ENCODE measurements around the gene ATP10B. TPM values are rescaled to one million over a fixed set of nuclear protein-coding genes. Genes with fewer than 3 reads are reported as not detected.

ATP10B gene
- total RNA-seq, 1 donor, result under 0.01 TPM

DNA sequence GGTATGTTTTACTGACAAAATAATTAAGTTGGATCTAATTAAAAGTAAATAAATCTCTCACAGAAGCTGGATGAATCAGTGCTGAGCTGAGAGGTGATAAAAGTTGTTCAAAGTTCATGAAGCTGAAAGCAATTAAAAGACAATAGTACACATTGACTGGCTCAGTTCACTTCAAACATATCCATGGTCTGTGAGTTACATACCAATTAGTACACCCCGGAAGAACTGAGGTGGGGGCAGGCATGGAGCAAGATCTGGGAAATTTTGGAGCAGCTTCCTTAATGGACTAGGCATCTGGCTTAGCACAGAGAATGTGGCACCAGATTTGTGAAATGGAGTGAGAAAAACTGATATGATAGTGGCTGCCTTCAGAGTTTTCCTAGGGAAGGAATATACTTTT lies 152.7 kb downstream of the ATP10B start:
- Histone ChIP-seq H3K4me1 (ENCODE audit: insufficient read depth, low read length) (peaks cover 37% of the 10 kb centered on the region), H3K9me3 (ENCODE audit: low read depth, low read length) (no peaks in the 10 kb centered on the region), H3K27me3 (ENCODE audit: insufficient read depth, low read length) (no peaks in the 10 kb centered on the region), H3K4me3 (ENCODE audit: low read length) (no peak overlapping the region)

- Histone ChIP-seq H3K27me3 (ENCODE audit: insufficient read depth, low read length) (no peaks in the 10 kb centered on the region), H3K4me1 (ENCODE audit: insufficient read depth, low read length) (peaks cover 38% of the 10 kb centered on the region), H3K4me3 (ENCODE audit: low read length) (no peak overlapping the region), H3K9me3 (ENCODE audit: low read depth, low read length) (no peaks in the 10 kb centered on the region)
These were observed 154.7 kb downstream of the ATP10B start for GRCh38 chr5:160697281-160697680.

DNA sequence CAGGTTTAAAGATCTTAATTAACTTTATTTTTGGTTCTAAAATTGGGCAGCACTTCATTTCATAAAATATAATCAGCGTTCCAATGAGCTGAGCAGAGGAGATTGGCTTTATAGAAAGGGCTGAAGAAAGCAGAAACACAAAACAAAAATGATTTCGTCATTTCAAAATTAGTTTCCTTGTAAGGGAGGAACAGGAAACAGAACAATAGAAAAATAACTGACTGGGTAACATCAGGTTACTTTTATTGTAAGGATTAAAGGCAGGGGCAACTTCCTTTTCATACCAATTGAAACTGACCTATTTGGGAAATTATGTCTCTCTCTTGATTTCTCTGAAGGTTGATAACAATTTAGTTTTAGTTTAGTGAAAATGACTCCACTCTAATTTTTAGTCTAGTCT lies 157.1 kb downstream of the ATP10B start:
- Histone ChIP-seq H3K9me3 (ENCODE audit: low read depth, low read length) (no peaks in the 10 kb centered on the region), H3K4me1 (ENCODE audit: insufficient read depth, low read length) (peaks cover 30% of the 10 kb centered on the region), H3K27me3 (ENCODE audit: insufficient read depth, low read length) (no peaks in the 10 kb centered on the region), H3K4me3 (ENCODE audit: low read length) (no peak overlapping the region)

- peaks cover 30% of the 10 kb centered on the region for H3K4me1 ChIP-seq (ENCODE audit: insufficient read depth, low read length)
- no peaks in the 10 kb centered on the region for H3K27me3 ChIP-seq (ENCODE audit: insufficient read depth, low read length)
- H3K4me3 ChIP-seq (ENCODE audit: low read length), result no peak overlapping the region
- no peaks in the 10 kb centered on the region for H3K9me3 ChIP-seq (ENCODE audit: low read depth, low read length)
These were observed 158.1 kb downstream of the ATP10B start for GRCh38 chr5:160693831-160694465.

- H3K4me3 ChIP-seq (ENCODE audit: low read length), result no peak overlapping the region
- no peaks in the 10 kb centered on the region for H3K27me3 ChIP-seq (ENCODE audit: insufficient read depth, low read length)
- H3K9me3 ChIP-seq (ENCODE audit: low read depth, low read length), result no peaks in the 10 kb centered on the region
- H3K4me1 ChIP-seq (ENCODE audit: insufficient read depth, low read length), result peaks cover 30% of the 10 kb centered on the region
These were observed 159.7 kb downstream of the ATP10B start for GRCh38 chr5:160692271-160692670.

DNA sequence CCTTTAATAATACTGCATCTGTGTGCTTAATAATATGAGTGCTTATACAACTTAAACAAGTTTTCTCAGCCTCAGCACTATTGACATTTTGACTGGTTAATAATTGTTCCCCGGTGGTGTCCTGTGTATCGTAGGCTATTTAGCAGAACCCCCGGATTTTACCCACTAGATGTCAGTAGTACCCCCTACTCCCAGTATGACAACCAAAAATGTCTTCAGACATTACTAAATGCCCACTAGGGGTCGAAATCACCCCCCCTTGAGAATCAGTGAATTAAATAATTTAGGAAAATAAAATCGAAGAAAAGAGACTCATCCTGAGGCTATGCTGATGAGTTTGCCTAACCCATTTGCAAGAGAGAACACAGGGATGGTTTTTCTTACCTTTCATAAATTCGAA lies 166.3 kb downstream of the ATP10B start:
- Histone ChIP-seq H3K9me3 (ENCODE audit: low read depth, low read length) (no peaks in the 10 kb centered on the region), H3K4me3 (ENCODE audit: low read length) (no peak overlapping the region), H3K4me1 (ENCODE audit: insufficient read depth, low read length) (no peaks in the 10 kb centered on the region), H3K27me3 (ENCODE audit: insufficient read depth, low read length) (no peaks in the 10 kb centered on the region)

- Histone ChIP-seq H3K4me3 (ENCODE audit: low read length) (no peak overlapping the region), H3K4me1 (ENCODE audit: insufficient read depth, low read length) (no peaks in the 10 kb centered on the region), H3K9me3 (ENCODE audit: low read depth, low read length) (no peaks in the 10 kb centered on the region), H3K27me3 (ENCODE audit: insufficient read depth, low read length) (no peaks in the 10 kb centered on the region)
These were observed 166.8 kb downstream of the ATP10B start for GRCh38 chr5:160685219-160685618.

DNA sequence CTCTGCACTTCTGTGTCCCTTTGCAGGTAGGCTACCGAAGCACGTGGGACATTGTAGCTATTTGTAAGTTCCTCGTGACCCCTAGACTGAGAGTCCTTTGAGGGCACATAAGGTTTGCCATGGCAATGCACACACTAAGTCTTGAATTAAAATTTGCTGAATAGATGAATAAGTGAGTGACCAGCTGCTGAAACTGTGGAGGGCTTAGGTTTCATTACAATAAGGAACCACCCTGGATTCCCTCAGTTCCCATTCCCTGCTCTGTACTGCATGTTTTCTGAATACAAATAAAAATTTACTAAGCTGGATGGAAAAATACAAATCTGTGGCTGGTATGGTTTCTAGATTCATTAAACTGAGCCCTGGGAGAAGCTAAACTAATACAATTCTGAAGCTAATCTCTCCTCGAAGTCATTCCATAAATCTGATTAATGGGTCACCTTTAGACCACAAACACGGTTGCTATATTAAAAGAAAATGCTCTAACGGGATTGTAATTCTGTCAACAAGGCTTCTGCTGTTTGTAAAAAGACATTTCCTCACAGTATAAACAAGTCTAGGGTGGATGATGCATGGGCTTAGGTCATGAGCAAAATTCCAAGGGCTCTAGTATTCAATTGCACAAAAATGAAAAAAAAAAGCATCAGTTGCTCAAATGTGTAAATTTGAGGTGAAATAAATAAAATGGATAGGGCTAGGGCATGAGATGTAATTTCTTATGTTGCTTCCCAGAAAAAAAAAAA lies 172.3 kb downstream of the ATP10B start:
- no peak overlapping the region for H3K4me3 ChIP-seq (ENCODE audit: low read length)
- H3K4me1 ChIP-seq (ENCODE audit: insufficient read depth, low read length), result no peaks in the 10 kb centered on the region
- H3K9me3 ChIP-seq (ENCODE audit: low read depth, low read length), result no peaks in the 10 kb centered on the region
- no peaks in the 10 kb centered on the region for H3K27me3 ChIP-seq (ENCODE audit: insufficient read depth, low read length)

DNA sequence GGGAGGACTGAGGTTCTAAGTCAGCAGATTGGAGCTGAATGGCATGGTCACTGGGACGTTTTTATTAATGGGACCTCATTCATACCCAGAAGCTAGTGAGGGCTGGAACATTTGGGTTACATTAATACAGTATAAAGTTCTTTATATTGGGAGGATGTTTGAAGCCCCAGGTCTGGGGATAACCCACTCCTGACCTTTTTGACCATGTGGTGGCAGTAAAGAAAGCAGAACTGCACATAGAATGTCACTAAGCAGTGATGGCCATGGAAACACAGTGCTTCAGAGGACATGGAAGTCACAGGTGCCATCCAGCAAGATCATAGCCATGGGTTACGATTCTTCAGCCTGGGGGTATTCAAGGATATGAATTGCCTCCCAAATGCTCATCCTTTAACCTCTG lies 176.0 kb downstream of the ATP10B start:
- Histone ChIP-seq H3K9me3 (ENCODE audit: low read depth, low read length) (no peaks in the 10 kb centered on the region), H3K27me3 (ENCODE audit: insufficient read depth, low read length) (no peaks in the 10 kb centered on the region), H3K4me3 (ENCODE audit: low read length) (no peak overlapping the region)

DNA sequence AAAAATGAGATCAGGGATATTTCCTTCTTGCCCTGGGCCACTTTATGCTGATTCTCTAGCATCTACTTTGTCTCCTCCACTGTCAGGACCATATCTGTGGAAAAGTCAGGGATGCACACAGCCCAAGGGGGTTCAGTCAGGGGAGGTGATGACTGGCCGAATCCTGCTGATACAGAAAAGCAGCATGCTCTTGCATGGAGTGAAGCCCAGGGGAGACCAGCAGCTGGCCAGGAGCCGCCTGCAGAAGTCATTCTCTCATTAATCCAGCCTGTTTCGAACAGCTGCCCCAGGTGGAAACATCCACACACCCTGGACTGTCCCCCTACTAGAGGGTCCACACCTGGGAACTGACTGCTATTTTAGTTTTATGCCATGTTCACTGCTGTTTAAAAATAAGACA lies 177.1 kb downstream of the ATP10B start:
- H3K4me1 ChIP-seq (ENCODE audit: insufficient read depth, low read length), result no peaks in the 10 kb centered on the region
- no peak overlapping the region for H3K4me3 ChIP-seq (ENCODE audit: low read length)
- no peaks in the 10 kb centered on the region for H3K9me3 ChIP-seq (ENCODE audit: low read depth, low read length)
- H3K27me3 ChIP-seq (ENCODE audit: insufficient read depth, low read length), result no peaks in the 10 kb centered on the region

More for the DNA sequence above, 176.0 kb downstream of the ATP10B start:
- no peaks in the 10 kb centered on the region for H3K4me1 ChIP-seq (ENCODE audit: insufficient read depth, low read length)

DNA sequence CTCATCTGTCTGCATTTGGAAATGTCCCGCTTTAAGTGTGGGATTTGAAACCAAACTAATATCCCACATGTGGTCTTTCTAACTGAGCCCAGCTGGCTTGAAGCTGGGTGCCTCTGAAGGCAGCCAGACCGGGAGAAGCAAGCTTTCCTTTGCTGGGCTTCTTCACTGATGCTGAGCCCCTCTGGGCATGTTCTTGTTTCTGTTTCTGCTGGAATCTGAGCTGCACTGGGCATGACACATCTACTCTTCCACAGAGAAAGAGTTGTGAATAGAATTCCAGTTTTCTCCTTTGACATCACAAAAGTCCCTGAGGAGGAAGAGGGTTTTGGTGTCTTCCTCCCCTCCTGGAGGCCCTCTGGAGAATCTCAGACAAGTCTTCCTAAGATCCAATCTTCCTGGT lies 179.5 kb downstream of the ATP10B start:
- no peak overlapping the region for H3K4me3 ChIP-seq (ENCODE audit: low read length)
- H3K9me3 ChIP-seq (ENCODE audit: low read depth, low read length), result no peaks in the 10 kb centered on the region
- no peaks in the 10 kb centered on the region for H3K4me1 ChIP-seq (ENCODE audit: insufficient read depth, low read length)
- no peaks in the 10 kb centered on the region for H3K27me3 ChIP-seq (ENCODE audit: insufficient read depth, low read length)

GRCh38 chr5:160668356-160668755 lies 183.7 kb downstream of the ATP10B start:
- H3K27me3 ChIP-seq (ENCODE audit: insufficient read depth, low read length), result peaks cover 2% of the 10 kb centered on the region
- no peaks in the 10 kb centered on the region for H3K9me3 ChIP-seq (ENCODE audit: low read depth, low read length)
- no peaks in the 10 kb centered on the region for H3K4me1 ChIP-seq (ENCODE audit: insufficient read depth, low read length)
- no peak overlapping the region for H3K4me3 ChIP-seq (ENCODE audit: low read length)

- no peaks in the 10 kb centered on the region for H3K9me3 ChIP-seq (ENCODE audit: low read depth, low read length)
- no peaks in the 10 kb centered on the region for H3K4me1 ChIP-seq (ENCODE audit: insufficient read depth, low read length)
- peaks cover 2% of the 10 kb centered on the region for H3K27me3 ChIP-seq (ENCODE audit: insufficient read depth, low read length)
- no peak overlapping the region for H3K4me3 ChIP-seq (ENCODE audit: low read length)
These were observed 184.9 kb downstream of the ATP10B start for GRCh38 chr5:160667160-160667559.

DNA sequence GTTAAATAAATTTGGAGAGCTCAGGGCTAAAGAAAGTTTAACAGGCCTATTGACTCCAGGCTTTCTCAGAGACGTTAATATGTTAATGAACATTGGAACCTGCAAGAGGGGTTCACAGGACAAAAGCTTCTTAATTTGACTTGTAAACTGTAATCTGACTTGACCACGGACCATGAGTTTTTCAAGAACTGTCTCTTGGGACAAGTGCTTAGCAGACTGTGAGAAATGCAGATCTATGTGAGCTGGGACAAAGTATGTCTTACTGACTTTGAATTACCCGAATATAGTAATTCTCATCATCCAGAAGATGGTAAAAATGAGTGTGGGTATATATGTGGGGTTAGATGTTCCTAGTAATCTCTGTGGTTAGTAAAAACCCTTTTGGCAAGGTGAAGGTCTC lies 186.6 kb downstream of the ATP10B start:
- H3K4me1 ChIP-seq (ENCODE audit: insufficient read depth, low read length), result no peaks in the 10 kb centered on the region
- H3K27me3 ChIP-seq (ENCODE audit: insufficient read depth, low read length), result peaks cover 2% of the 10 kb centered on the region
- no peak overlapping the region for H3K4me3 ChIP-seq (ENCODE audit: low read length)
- H3K9me3 ChIP-seq (ENCODE audit: low read depth, low read length), result no peaks in the 10 kb centered on the region

GRCh38 chr5:160660132-160660531 lies 191.9 kb downstream of the ATP10B start:
- Histone ChIP-seq H3K27me3 (ENCODE audit: insufficient read depth, low read length) (no peaks in the 10 kb centered on the region), H3K4me1 (ENCODE audit: insufficient read depth, low read length) (no peaks in the 10 kb centered on the region), H3K4me3 (ENCODE audit: low read length) (no peak overlapping the region), H3K9me3 (ENCODE audit: low read depth, low read length) (no peaks in the 10 kb centered on the region)
